Stomach (tissue), 4 donors: ENCODE data around the gene ADAM12.

Source experiments
- EP300 ChIP-seq: sonication (generic); formaldehyde crosslinking; IDR thresholded peaks from one replicate; pipeline ENCODE4 v1.6.1; 2017; ENCODE audit warnings: antibody characterized with exemption
- POLR2A ChIP-seq, 4 donors: fragments of 450-650 bp; IDR thresholded peaks; one replicate each; pipeline ENCODE4 v1.6.1; 2016; ENCODE audit warnings: antibody characterized with exemption in 4 of 4, control low read depth in 2 of 4, mild to moderate bottlenecking in 1 of 4, moderate library complexity in 1 of 4
- POLR2AphosphoS5 ChIP-seq, 3 donors: sonication (generic); formaldehyde crosslinking; IDR thresholded peaks; one replicate each; pipeline ENCODE4 v1.6.1; 2016; ENCODE audit warnings: antibody characterized with exemption in 3 of 3
- TF ChIP-seq, protein P1 (sequence below), 7 experiments: fragments of 450-650 bp in 4 of 7; fragments of 200-600 bp in 3 of 7; sonication (generic) in 3 of 7; IDR thresholded peaks; one replicate each; pipeline ENCODE4 v1.5.1; 2016 to 2019; ENCODE audit warnings: antibody characterized with exemption in 7 of 7, control low read depth in 2 of 7, mild to moderate bottlenecking in 1 of 7

DNA sequence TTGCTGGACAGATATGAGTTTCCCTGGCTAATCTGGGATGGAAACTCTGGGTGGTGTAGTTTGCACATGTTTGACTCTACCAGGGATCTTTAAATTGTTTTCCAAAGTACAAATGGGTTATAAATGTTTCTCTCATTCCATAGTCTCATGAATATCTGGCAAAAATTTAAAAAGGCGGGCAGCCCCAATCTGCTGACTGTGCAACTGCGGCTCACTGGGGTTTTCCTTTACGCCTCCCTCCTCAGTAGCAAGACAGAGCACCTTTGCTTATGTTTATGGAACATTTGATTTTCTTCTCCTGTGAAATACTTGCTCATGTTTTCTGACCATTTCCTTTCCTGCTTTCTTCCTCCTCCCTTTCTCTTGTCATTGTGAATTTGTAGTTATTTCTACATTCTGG lies 105.0 kb downstream of the ADAM12 start:
- TF ChIP-seq EP300 (no peak), POLR2AphosphoS5 (IDR thresholded peaks at IDR 0.05) (no peak), POLR2A (IDR thresholded peaks at IDR 0.05) (no peak)
- TF ChIP-seq, protein P1, sequence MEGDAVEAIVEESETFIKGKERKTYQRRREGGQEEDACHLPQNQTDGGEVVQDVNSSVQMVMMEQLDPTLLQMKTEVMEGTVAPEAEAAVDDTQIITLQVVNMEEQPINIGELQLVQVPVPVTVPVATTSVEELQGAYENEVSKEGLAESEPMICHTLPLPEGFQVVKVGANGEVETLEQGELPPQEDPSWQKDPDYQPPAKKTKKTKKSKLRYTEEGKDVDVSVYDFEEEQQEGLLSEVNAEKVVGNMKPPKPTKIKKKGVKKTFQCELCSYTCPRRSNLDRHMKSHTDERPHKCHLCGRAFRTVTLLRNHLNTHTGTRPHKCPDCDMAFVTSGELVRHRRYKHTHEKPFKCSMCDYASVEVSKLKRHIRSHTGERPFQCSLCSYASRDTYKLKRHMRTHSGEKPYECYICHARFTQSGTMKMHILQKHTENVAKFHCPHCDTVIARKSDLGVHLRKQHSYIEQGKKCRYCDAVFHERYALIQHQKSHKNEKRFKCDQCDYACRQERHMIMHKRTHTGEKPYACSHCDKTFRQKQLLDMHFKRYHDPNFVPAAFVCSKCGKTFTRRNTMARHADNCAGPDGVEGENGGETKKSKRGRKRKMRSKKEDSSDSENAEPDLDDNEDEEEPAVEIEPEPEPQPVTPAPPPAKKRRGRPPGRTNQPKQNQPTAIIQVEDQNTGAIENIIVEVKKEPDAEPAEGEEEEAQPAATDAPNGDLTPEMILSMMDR (IDR thresholded peaks at IDR 0.05), result no peak
